ENCODE results near the gene MOB1B.

MOB1B gene

DNA sequence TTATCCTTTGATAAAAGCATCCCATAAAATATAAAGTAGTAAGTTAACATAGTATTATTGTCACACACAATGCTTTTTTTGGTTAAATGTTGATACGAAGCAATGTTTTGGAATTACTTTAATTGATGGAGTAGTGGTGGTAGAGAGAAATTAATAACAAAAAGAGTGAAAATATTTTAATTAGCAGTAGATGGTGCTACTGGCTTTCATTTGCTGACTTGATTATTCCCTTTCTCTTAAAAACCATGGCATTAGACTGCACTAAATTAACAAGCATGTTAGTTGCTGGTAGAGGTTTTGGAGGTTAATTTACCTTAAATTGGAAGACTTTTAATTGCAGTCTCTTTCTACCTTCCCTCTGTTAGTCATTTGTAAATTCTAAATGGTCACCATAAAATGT, 82.4 kb downstream of the MOB1B start:
- no peak for TF ChIP-seq CTCF (IDR thresholded peaks at IDR 0.05; ENCODE audit: extremely low read depth, missing control alignments)

GRCh38 chr4:70991596-70991995, 89.4 kb downstream of the MOB1B start:
- TF ChIP-seq CTCF (IDR thresholded peaks at IDR 0.05; ENCODE audit: extremely low read depth, missing control alignments) = no peak
- DNase-seq (ENCODE audit: low spot score) = no peak

More for the DNA sequence above, 82.4 kb downstream of the MOB1B start:
- DNase-seq (ENCODE audit: low spot score) = no peak

- TF ChIP-seq CTCF (IDR thresholded peaks at IDR 0.05; ENCODE audit: extremely low read depth, missing control alignments) = no peak
- DNase-seq (ENCODE audit: low spot score) = no peak
Observed at GRCh38 chr4:70992391-70992881, 90.3 kb downstream of the MOB1B start.

- TF ChIP-seq CTCF (IDR thresholded peaks at IDR 0.05; ENCODE audit: extremely low read depth, missing control alignments) = no peak
- DNase-seq (ENCODE audit: low spot score) = peak; percentile 94
Observed at GRCh38 chr4:70993181-70994068, 91.3 kb downstream of the MOB1B start, which contains the start of gene DCK. TSS of gene DCK (plus strand) at chr4:70993649. CDS start at chr4:70993836, 187 bp downstream.

- DNase-seq (ENCODE audit: low spot score) = no peak
- no peak for TF ChIP-seq CTCF (IDR thresholded peaks at IDR 0.05; ENCODE audit: extremely low read depth, missing control alignments)
Observed at GRCh38 chr4:70994069-70994366, 91.8 kb downstream of the MOB1B start.

GRCh38 chr4:70994387-70995099, 92.4 kb downstream of the MOB1B start:
- peak; percentile 50 for DNase-seq (ENCODE audit: low spot score)
- no peak for TF ChIP-seq CTCF (IDR thresholded peaks at IDR 0.05; ENCODE audit: extremely low read depth, missing control alignments)

- no peak for TF ChIP-seq CTCF (IDR thresholded peaks at IDR 0.05; ENCODE audit: extremely low read depth, missing control alignments)
- DNase-seq (ENCODE audit: low spot score) = no peak
Observed at GRCh38 chr4:70996018-70996360, 93.8 kb downstream of the MOB1B start.

Data from GM20000 (cell line).